Adrenal gland (tissue), 12 donors: ENCODE measurements around the gene PVALEF. TPM values are rescaled to one million over a fixed set of nuclear protein-coding genes. Genes with fewer than 3 reads are reported as not detected.

Experiments used
- DNase-seq, 7 donors: peaks; one replicate each; pipeline ENCODE4 v3.0.0-alpha.2; 2019 to 2020
- H3K27ac ChIP-seq, 5 donors: fragments of 200-600 bp; sonication (generic) in 4 of 5; 1 replicate in 3 of 5; 2 replicates in 2 of 5; pipeline versions ENCODE4 v1.5.1 to v1.8.0; 2016 to 2020; ENCODE audit warnings: mild to moderate bottlenecking in 1 of 5
- H3K27me3 ChIP-seq: fragments of 200-600 bp; 2 replicates; pipeline ENCODE4 v1.8.0; 2021
- H3K36me3 ChIP-seq, 2 donors: fragments of 200-600 bp; replicated peaks in 1 of 2; 1 replicate in 1 of 2; 2 replicates in 1 of 2; pipeline versions ENCODE4 v1.5.1 to v1.8.0; 2018 to 2022
- H3K4me1 ChIP-seq, 2 donors: fragments of 200-600 bp; replicated peaks in 1 of 2; 1 replicate in 1 of 2; 2 replicates in 1 of 2; pipeline versions ENCODE4 v1.5.1 to v1.8.0; 2018 to 2021
- H3K4me3 ChIP-seq, 4 donors: fragments of 200-600 bp; sonication (generic) in 3 of 4; one replicate each; pipeline ENCODE4 v1.5.1; 2016 to 2018
- H3K9me3 ChIP-seq, 3 donors: fragments of 200-600 bp; sonication (generic) in 1 of 3; replicated peaks in 1 of 3; 1 replicate in 2 of 3; 2 replicates in 1 of 3; pipeline versions ENCODE4 v1.5.1 to v1.8.0; 2016 to 2021
- POLR2A ChIP-seq, 2 donors: fragments of 450-650 bp; IDR thresholded peaks; one replicate each; pipeline ENCODE4 v1.6.1; 2017; ENCODE audit warnings: antibody characterized with exemption in 2 of 2, mild to moderate bottlenecking in 2 of 2, moderate library complexity in 1 of 2
- WGBS, 4 donors: extraction: QIAGEN DNeasy Blood & Tissue Kit in 2 of 4; methylation state at CpG; one replicate each; pipeline versions ENCODE4 v1.1.5 to v1.1.7; 2013 to 2017; 5-methylcytosine and 5-hydroxymethylcytosine counted together
- intact Hi-C, 2 donors: fragments of 100-400 bp; cut with DNase I; formaldehyde crosslinking; loops; one replicate each; pipeline versions ENCODE4 v1.14.1 to v1.15.0; 2022 to 2023
- polyA plus RNA-seq, 3 donors: library from polyadenylated mRNA; stranded (reverse); fragments of 200-250 nt in 2 of 3; fragments of 350-450 nt in 1 of 3; fragmentation: Illumina TruSeq in 1 of 3; extraction: RNeasy Lipid Tissue Mini Kit (QIAGEN cat#74804) in 1 of 3; gene quantifications; one replicate each; pipeline ENCODE4 v1.2.3, GENCODE V29; 2013 to 2014
- total RNA-seq, 9 donors: library from RNA; depleted of rRNA in 4 of 9; stranded (reverse); fragments of >200 nt in 4 of 9; fragments of 120-200 nt in 1 of 9; fragmentation: NEBNext Ultra II Directional in 1 of 9; extraction: Animal tissue kit (Norgen Biotek cat#: 25700) in 1 of 9; gene quantifications; one replicate each; pipeline versions ENCODE4 v1.1.0 to v1.2.4, GENCODE V29; 2013 to 2023
- TF ChIP-seq, protein P1 (sequence below), 6 experiments: fragments of 450-650 bp in 4 of 6; fragments of 200-600 bp in 2 of 6; sonication (generic) in 1 of 6; IDR thresholded peaks; 1 replicate in 5 of 6; 2 replicates in 1 of 6; pipeline versions ENCODE4 v1.5.1 to v1.8.0; 2016 to 2021; ENCODE audit warnings: antibody characterized with exemption in 6 of 6, mild to moderate bottlenecking in 2 of 6, moderate library complexity in 1 of 6
- donor health status: healthy with polysubstance abuse.
- donor health status: Bipolar disorder and iron deficiency.
- donor health status: DM: yes; HTN: yes; CAD: no.
- donor health status: DM: no; HTN: no; CAD: no.
- donor health status: DM: no; HTN: no; CAD: no.
- donor health status: DM: yes; HTN: yes; CAD: no.

The PVALEF gene
- total and polyA plus RNA-seq, 12 donors: not detected

DNA sequence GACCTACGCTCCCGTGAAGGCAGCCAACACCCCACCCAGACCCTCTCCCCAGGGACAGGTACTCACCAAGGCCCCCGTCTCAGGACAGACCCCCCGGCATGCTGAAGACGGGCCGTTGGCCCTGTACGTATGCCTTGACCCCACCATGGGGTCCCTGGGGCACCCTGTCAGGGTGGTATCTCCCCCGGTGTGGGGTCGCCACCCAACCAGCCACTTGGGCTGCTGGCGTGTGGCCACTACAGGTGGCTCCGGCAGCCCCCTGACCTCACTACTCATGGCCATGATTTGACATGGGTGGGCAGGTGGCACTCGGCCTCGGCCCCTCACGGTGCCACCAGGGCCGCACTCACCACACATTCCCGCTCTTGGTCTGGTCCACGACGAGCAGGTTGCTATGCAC is 40.9 kb upstream of the PVALEF start:
- no peak for TF ChIP-seq POLR2A (IDR thresholded peaks at IDR 0.05)
- TF ChIP-seq, protein P1, sequence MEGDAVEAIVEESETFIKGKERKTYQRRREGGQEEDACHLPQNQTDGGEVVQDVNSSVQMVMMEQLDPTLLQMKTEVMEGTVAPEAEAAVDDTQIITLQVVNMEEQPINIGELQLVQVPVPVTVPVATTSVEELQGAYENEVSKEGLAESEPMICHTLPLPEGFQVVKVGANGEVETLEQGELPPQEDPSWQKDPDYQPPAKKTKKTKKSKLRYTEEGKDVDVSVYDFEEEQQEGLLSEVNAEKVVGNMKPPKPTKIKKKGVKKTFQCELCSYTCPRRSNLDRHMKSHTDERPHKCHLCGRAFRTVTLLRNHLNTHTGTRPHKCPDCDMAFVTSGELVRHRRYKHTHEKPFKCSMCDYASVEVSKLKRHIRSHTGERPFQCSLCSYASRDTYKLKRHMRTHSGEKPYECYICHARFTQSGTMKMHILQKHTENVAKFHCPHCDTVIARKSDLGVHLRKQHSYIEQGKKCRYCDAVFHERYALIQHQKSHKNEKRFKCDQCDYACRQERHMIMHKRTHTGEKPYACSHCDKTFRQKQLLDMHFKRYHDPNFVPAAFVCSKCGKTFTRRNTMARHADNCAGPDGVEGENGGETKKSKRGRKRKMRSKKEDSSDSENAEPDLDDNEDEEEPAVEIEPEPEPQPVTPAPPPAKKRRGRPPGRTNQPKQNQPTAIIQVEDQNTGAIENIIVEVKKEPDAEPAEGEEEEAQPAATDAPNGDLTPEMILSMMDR (IDR thresholded peaks at IDR 0.05): no peak
- Histone ChIP-seq H3K4me1 (peaks cover under 1 to 7% of the 10 kb centered on the region in 2 donors), H3K36me3 (no peaks in the 10 kb centered on the region), H3K9me3 (no peaks in the 10 kb centered on the region), H3K4me3 (no peak overlapping the region), H3K27me3 (no peaks in the 10 kb centered on the region), H3K27ac (no peak overlapping the region)
- 90 to 98% (median 95%) methylated on average over 13 to 18 of the region's 18 CpGs for WGBS, 4 donors
- intact Hi-C loops: no loop called here
- DNase-seq: no peak

DNA sequence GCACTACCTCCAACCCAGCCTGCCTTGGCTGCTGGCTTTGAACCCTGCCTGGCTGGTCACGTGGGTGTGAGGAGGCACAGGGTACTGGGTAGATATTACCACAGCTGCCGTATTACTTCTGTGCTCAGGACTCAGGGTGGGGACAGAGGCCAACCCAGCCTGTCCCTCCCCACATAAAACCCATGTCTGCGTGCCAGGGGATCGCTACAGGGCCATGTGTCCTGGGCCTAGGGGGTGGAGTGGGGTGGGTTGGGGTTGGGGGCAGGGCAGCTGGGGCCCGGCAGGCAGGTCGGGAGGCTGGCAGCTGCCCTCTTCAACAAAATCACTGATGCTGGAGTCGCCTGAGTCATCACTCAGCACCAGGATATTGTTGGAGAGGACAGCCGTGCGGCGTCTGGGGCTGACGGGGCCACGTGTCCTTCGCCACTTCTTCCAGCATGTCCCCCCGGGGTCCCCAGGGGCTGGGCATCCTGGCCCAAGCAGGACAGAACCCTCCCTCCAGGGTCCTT is 39.7 kb upstream of the PVALEF start:
- DNase-seq: no peak
- 63 to 83% (median 64%) methylated on average over 5 to 14 of the region's 14 CpGs for WGBS, 4 donors
- Histone ChIP-seq H3K27ac (no peak overlapping the region), H3K36me3 (no peaks in the 10 kb centered on the region), H3K4me3 (no peak overlapping the region), H3K27me3 (no peaks in the 10 kb centered on the region), H3K4me1 (no peaks in the 10 kb centered on the region), H3K9me3 (no peaks in the 10 kb centered on the region)
- intact Hi-C loops: no loop called here
- TF ChIP-seq POLR2A (IDR thresholded peaks at IDR 0.05): no peak
- TF ChIP-seq, protein P1 (IDR thresholded peaks at IDR 0.05): no peak

GRCh38 chr17:81126281-81127132 is 38.8 kb upstream of the PVALEF start:
- DNase-seq: no peak
- Histone ChIP-seq H3K9me3 (no peaks in the 10 kb centered on the region), H3K27me3 (no peaks in the 10 kb centered on the region), H3K4me3 (no peak overlapping the region), H3K36me3 (no peaks in the 10 kb centered on the region), H3K4me1 (no peaks in the 10 kb centered on the region), H3K27ac (no peak overlapping the region)
- WGBS, 4 donors: 64 to 87% (median 70%) methylated on average over 5 to 34 of the region's 34 CpGs
- intact Hi-C loops: no loop called here
- TF ChIP-seq POLR2A (IDR thresholded peaks at IDR 0.05): no peak
- TF ChIP-seq, protein P1 (IDR thresholded peaks at IDR 0.05): no peak

DNA sequence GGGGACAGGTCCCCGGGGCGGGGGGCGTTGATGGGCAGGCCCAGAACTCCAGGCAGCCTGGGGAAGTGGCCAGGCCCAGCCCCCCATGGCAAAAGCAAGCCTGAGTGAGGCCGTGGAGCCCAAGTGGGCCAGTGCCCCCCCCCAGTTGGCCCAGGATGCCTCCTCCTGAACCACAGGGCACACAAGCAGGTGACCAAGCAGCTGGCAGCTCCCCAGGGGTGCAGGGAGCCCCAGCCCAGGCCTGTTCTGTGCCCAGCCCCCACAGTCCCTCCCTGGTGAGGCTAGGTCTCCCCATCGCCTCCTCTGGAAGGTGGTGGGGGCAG is 38.2 kb upstream of the PVALEF start:
- no peak overlapping the region for H3K4me3 ChIP-seq
- intact Hi-C loops: no loop called here
- H3K9me3 ChIP-seq: no peaks in the 10 kb centered on the region
- WGBS, 4 donors: 33 to 94% (median 68%) methylated on average over 1 to 5 of the region's 5 CpGs
- H3K27ac ChIP-seq: no peak overlapping the region
- no peak for DNase-seq
- TF ChIP-seq POLR2A (IDR thresholded peaks at IDR 0.05): no peak
- TF ChIP-seq, protein P1 (IDR thresholded peaks at IDR 0.05): no peak
- no peaks in the 10 kb centered on the region for H3K36me3 ChIP-seq
- H3K4me1 ChIP-seq: no peaks in the 10 kb centered on the region
- H3K27me3 ChIP-seq: no peaks in the 10 kb centered on the region
